ENCODE measurements around the gene THTPA.

The THTPA gene

GRCh38 chr14:23566112-23566777 is 10.2 kb downstream of the THTPA start:
- in situ Hi-C loops (cut with HindIII; ENCODE audit: low sequenced_read_pairs), result no loop called here

- in situ Hi-C loops (cut with HindIII; ENCODE audit: low sequenced_read_pairs), result no loop called here
Observed at GRCh38 chr14:23566778-23567185, 10.7 kb downstream of the THTPA start.

- in situ Hi-C loops (cut with HindIII; ENCODE audit: low sequenced_read_pairs), result no loop called here
Observed at GRCh38 chr14:23567186-23568020, 11.3 kb downstream of the THTPA start, which contains the start of gene AP1G2. TSS of gene AP1G2 (minus strand) at chr14:23567791. CDS start at chr14:23567314, 477 bp downstream.

- in situ Hi-C loops (cut with HindIII; ENCODE audit: low sequenced_read_pairs), result no loop called here
Observed at GRCh38 chr14:23568021-23568599, 12.0 kb downstream of the THTPA start.

- in situ Hi-C loops (cut with HindIII; ENCODE audit: low sequenced_read_pairs), result no loop called here
Observed at GRCh38 chr14:23568600-23569331, 12.7 kb downstream of the THTPA start.

GRCh38 chr14:23569443-23570151 is 13.5 kb downstream of the THTPA start:
- in situ Hi-C loops (cut with HindIII; ENCODE audit: low sequenced_read_pairs), result no loop called here

- in situ Hi-C loops (cut with HindIII; ENCODE audit: low sequenced_read_pairs), result no loop called here
Observed at GRCh38 chr14:23570806-23571483, 14.9 kb downstream of the THTPA start.

- in situ Hi-C loops (cut with HindIII; ENCODE audit: low sequenced_read_pairs), result no loop called here
Observed at GRCh38 chr14:23571701-23572523, 15.8 kb downstream of the THTPA start.

- in situ Hi-C loops (cut with HindIII; ENCODE audit: low sequenced_read_pairs), result no loop called here
Observed at GRCh38 chr14:23572524-23572828, 16.4 kb downstream of the THTPA start.

GRCh38 chr14:23572836-23573235 is 16.8 kb downstream of the THTPA start:
- in situ Hi-C loops (cut with HindIII; ENCODE audit: low sequenced_read_pairs), result no loop called here

GRCh38 chr14:23573384-23574015 is 17.4 kb downstream of the THTPA start:
- in situ Hi-C loops (cut with HindIII; ENCODE audit: low sequenced_read_pairs), result no loop called here

GRCh38 chr14:23577004-23577681 is 21.1 kb downstream of the THTPA start:
- in situ Hi-C loops (cut with HindIII; ENCODE audit: low sequenced_read_pairs), result no loop called here

- in situ Hi-C loops (cut with HindIII; ENCODE audit: low sequenced_read_pairs), result no loop called here
Observed at GRCh38 chr14:23577710-23578392, 21.8 kb downstream of the THTPA start.

- in situ Hi-C loops (cut with HindIII; ENCODE audit: low sequenced_read_pairs), result no loop called here
Observed at GRCh38 chr14:23578560-23579310, 22.7 kb downstream of the THTPA start, which contains the start of gene JPH4. TSS of gene JPH4 (minus strand) at chr14:23578790. CDS start at chr14:23577453, 1,337 bp downstream.

- in situ Hi-C loops (cut with HindIII; ENCODE audit: low sequenced_read_pairs), result no loop called here
Observed at GRCh38 chr14:23579311-23579630, 23.2 kb downstream of the THTPA start.

GRCh38 chr14:23579739-23580138 is 23.7 kb downstream of the THTPA start:
- in situ Hi-C loops (cut with HindIII; ENCODE audit: low sequenced_read_pairs), result no loop called here

Measured in DLD1 (cell line).